H9 (cell line): Measurements from ENCODE around the gene TMEM175. TPM values are rescaled to one million over a fixed set of nuclear protein-coding genes. Genes with fewer than 3 reads are reported as not detected.

Experiments used
- DNase-seq: peaks from one replicate; pipeline ENCODE4 v3.0.0-alpha.2; 2017
- H2AFZ ChIP-seq: one replicate; pipeline ENCODE4 v1.6.1; 2013; ENCODE audit warnings: mild to moderate bottlenecking, low read length, control low read depth, moderate library complexity
- H2AK5ac ChIP-seq: 2 replicates; pipeline ENCODE4 v1.6.1; 2013; ENCODE audit warnings: low read length, control low read depth, mixed read lengths; ENCODE audit not compliant: insufficient read length
- H2BK120ac ChIP-seq: one replicate; pipeline ENCODE4 v1.6.1; 2013; ENCODE audit warnings: low read depth, mild to moderate bottlenecking, low read length, control low read depth, inconsistent platforms; ENCODE audit not compliant: poor library complexity, severe bottlenecking
- H2BK12ac ChIP-seq: 2 replicates; pipeline ENCODE4 v1.6.1; 2013; ENCODE audit warnings: low read length, control low read depth, mixed read lengths, low read depth; ENCODE audit not compliant: insufficient read length
- H2BK15ac ChIP-seq: 2 replicates; pipeline ENCODE4 v1.6.1; 2013; ENCODE audit warnings: low read depth, low read length, control low read depth
- H2BK20ac ChIP-seq: one replicate; pipeline ENCODE4 v1.6.1; 2013; ENCODE audit warnings: low read depth, mild to moderate bottlenecking, low read length, control low read depth, inconsistent platforms; ENCODE audit not compliant: poor library complexity, severe bottlenecking
- H2BK5ac ChIP-seq: 2 replicates; pipeline ENCODE4 v1.6.1; 2013; ENCODE audit warnings: low read length, control low read depth, mixed read lengths; ENCODE audit not compliant: insufficient read length
- H3K14ac ChIP-seq: 2 replicates; pipeline ENCODE4 v1.6.1; 2013; ENCODE audit warnings: low read length, control low read depth; ENCODE audit not compliant: insufficient read depth
- H3K18ac ChIP-seq: 2 replicates; pipeline ENCODE4 v1.6.1; 2013; ENCODE audit warnings: low read depth, mild to moderate bottlenecking, mixed read lengths, low read length, control low read depth; ENCODE audit not compliant: insufficient read length
- H3K23ac ChIP-seq: 2 replicates; pipeline ENCODE4 v1.6.1; 2013; ENCODE audit warnings: low read length, control low read depth, mixed read lengths, low read depth; ENCODE audit not compliant: insufficient read length
- H3K23me2 ChIP-seq: 2 replicates; pipeline ENCODE4 v1.6.1; 2013; ENCODE audit warnings: low read depth, mild to moderate bottlenecking, mixed read lengths, low read length, control low read depth; ENCODE audit not compliant: insufficient read length, poor library complexity, severe bottlenecking
- H3K27ac ChIP-seq: 2 replicates; pipeline ENCODE4 v1.5.1; 2013; ENCODE audit warnings: low read length, control low read depth, mixed read lengths, low read depth; ENCODE audit not compliant: insufficient read length
- H3K27me3 ChIP-seq: 2 replicates; pipeline ENCODE4 v1.6.1; 2013; ENCODE audit warnings: low read length, control low read depth, inconsistent platforms; ENCODE audit not compliant: insufficient read depth
- H3K4ac ChIP-seq: 2 replicates; pipeline ENCODE4 v1.6.1; 2013; ENCODE audit warnings: low read depth, mild to moderate bottlenecking, control low read depth, inconsistent platforms, low read length, moderate library complexity
- H3K4me1 ChIP-seq: 2 replicates; pipeline ENCODE4 v1.6.1; 2013; ENCODE audit warnings: low read length, control low read depth, inconsistent platforms; ENCODE audit not compliant: insufficient read depth
- H3K4me2 ChIP-seq: 2 replicates; pipeline ENCODE4 v1.6.1; 2013; ENCODE audit warnings: low read length, control low read depth, mixed read lengths; ENCODE audit not compliant: insufficient read length, insufficient read depth
- H3K56ac ChIP-seq: 2 replicates; pipeline ENCODE4 v1.6.1; 2013; ENCODE audit warnings: low read depth, mild to moderate bottlenecking, mixed read lengths, low read length, control low read depth; ENCODE audit not compliant: insufficient read length
- H3K79me1 ChIP-seq: 2 replicates; pipeline ENCODE4 v1.6.1; 2013; ENCODE audit warnings: low read depth, mild to moderate bottlenecking, moderate library complexity, low read length, control low read depth, inconsistent platforms; ENCODE audit not compliant: insufficient read depth, poor library complexity, severe bottlenecking
- H3K79me2 ChIP-seq: 2 replicates; pipeline ENCODE4 v1.6.1; 2013; ENCODE audit warnings: low read length, control low read depth, inconsistent platforms; ENCODE audit not compliant: insufficient read depth
- H3K9ac ChIP-seq: 2 replicates; pipeline ENCODE4 v1.6.1; 2013; ENCODE audit warnings: low read length, control low read depth, mixed read lengths; ENCODE audit not compliant: insufficient read length; ENCODE audit errors: extremely low read depth
- H3K9me3 ChIP-seq: one replicate; pipeline ENCODE4 v1.6.1; 2013; ENCODE audit warnings: low read depth, low read length, inconsistent platforms; ENCODE audit not compliant: control insufficient read depth
- H3T11ph ChIP-seq: one replicate; pipeline ENCODE4 v1.6.1; 2013; ENCODE audit warnings: mild to moderate bottlenecking, low read length, control low read depth, inconsistent platforms
- H4K20me1 ChIP-seq: one replicate; pipeline ENCODE4 v1.6.1; 2013; ENCODE audit not compliant: control insufficient read depth, insufficient read length, insufficient read depth
- H4K5ac ChIP-seq: 2 replicates; pipeline ENCODE4 v1.6.1; 2013; ENCODE audit warnings: low read depth, mild to moderate bottlenecking, mixed read lengths, low read length, control low read depth; ENCODE audit not compliant: insufficient read length
- H4K8ac ChIP-seq: replicated peaks from 2 replicates; pipeline ENCODE4 v1.6.1; 2013; ENCODE audit warnings: low read length, control low read depth, mixed read lengths, low read depth; ENCODE audit not compliant: insufficient read length
- H4K91ac ChIP-seq: 2 replicates; pipeline ENCODE4 v1.6.1; 2013; ENCODE audit warnings: low read depth, mild to moderate bottlenecking, moderate library complexity, mixed read lengths, low read length, control low read depth; ENCODE audit not compliant: insufficient read length
- H3K27ac Mint-ChIP-seq, 3 experiments: 2 replicates in 2 of 3; 3 replicates in 1 of 3; pipeline ENCODE4 v1.8.0; 2020 to 2021; ENCODE audit warnings: mixed read lengths in 3 of 3, mild to moderate bottlenecking in 1 of 3, moderate library complexity in 1 of 3
- H3K27me3 Mint-ChIP-seq: 2 replicates; pipeline ENCODE4 v1.8.0; 2021; ENCODE audit warnings: low read depth, mild to moderate bottlenecking, moderate library complexity, mixed read lengths
- H3K36me3 Mint-ChIP-seq, 3 experiments: 2 replicates in 2 of 3; 3 replicates in 1 of 3; pipeline ENCODE4 v1.8.0; 2020 to 2021; ENCODE audit warnings: low read depth in 3 of 3, mixed read lengths in 3 of 3; ENCODE audit not compliant: insufficient read depth in 1 of 3
- H3K4me1 Mint-ChIP-seq, 2 experiments: 2 replicates each; pipeline ENCODE4 v1.8.0; 2020; ENCODE audit warnings: mixed read lengths in 2 of 2
- H3K4me3 Mint-ChIP-seq, 2 experiments: 2 replicates in 1 of 2; 3 replicates in 1 of 2; pipeline ENCODE4 v1.8.0; 2020 to 2021; ENCODE audit warnings: mild to moderate bottlenecking in 2 of 2, mixed read lengths in 2 of 2, moderate library complexity in 1 of 2
- H3K9me3 Mint-ChIP-seq, 2 experiments: 2 replicates in 1 of 2; 3 replicates in 1 of 2; pipeline ENCODE4 v1.8.0; 2020; ENCODE audit warnings: mild to moderate bottlenecking in 2 of 2, mixed read lengths in 2 of 2, moderate library complexity in 1 of 2
- WGBS: extraction: QIAGEN DNeasy Blood & Tissue Kit; methylation state at CpG from one replicate; pipeline ENCODE4 v1.1.7; 2013; ENCODE audit warnings: missing lambda C conversion rate, low lambda C conversion rate, mixed read lengths; ENCODE audit not compliant: insufficient read length; ENCODE audit errors: extremely low coverage; 5-methylcytosine and 5-hydroxymethylcytosine counted together
- total RNA-seq: library from RNA; stranded (reverse); gene quantifications from 2 replicates; pipeline ENCODE4 v1.2.1, GENCODE V29; 2021
- TF ChIP-seq, protein P1 (sequence below): fragments of 200-600 bp; sonication (generic); conservative IDR thresholded peaks from 3 replicates; pipeline ENCODE4 v1.8.0; 2021; ENCODE audit warnings: antibody characterized with exemption, mild to moderate bottlenecking

The TMEM175 gene
- total RNA-seq, 1 experiment from 2014 or later: 6.4 TPM

DNA sequence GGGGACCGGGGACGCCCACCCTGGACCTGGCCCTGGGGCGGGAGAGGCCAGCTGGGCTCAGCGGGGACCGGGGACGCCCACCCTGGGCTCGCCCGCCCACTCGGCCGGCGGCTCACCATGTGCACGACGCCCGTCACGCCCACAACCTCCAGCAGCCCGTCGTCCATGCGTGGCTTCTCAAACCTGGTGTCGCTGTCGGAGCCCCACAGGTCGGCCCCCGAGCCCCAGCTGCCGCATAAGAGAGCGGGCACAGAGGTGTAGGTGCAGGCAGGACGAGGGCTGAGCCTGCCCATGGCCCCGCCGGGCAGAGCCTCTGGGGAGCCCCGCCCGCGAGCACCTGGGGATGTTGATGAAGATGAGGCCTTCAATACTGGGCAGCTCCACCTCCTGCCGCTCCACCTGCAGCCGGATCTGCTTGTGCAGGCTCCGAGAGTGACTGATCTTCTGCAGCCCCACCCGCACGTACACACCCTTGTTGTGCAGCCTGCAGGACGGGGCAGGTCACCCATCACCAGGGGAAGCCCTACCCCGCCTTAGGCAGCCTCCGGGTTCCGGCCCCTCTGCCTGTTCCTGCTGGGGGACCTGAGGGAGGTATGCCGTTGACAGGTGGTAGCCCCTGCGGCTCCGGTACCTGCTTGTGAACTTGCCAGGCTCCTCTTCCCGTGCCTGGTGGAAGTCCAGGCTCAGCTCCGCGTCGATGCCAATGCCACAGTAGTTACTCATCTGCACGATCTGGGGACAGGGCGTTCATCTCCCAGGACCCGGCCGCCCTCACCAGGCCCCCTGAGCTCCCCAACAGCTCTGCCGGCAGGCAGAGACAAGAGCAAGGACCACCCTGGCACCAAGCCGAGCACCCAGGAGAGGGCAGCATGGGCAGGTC is 29.3 kb downstream of the TMEM175 start:
- Mint-ChIP-seq H3K27me3 (no peaks in the 10 kb centered on the region), H3K4me1 (no peaks in the 10 kb centered on the region), H3K27ac (no peak overlapping the region), H3K9me3 (no peaks in the 10 kb centered on the region), H3K4me3 (no peak overlapping the region), H3K36me3 (peaks cover 0 to 5% (median 0%) of the 10 kb centered on the region in 3 experiments; a peak in 1 of 7 replicates)
- H2BK12ac ChIP-seq: no peak overlapping the region
- no peaks in the 10 kb centered on the region for H3K79me2 ChIP-seq
- no peak overlapping the region for H3T11ph ChIP-seq
- no peak overlapping the region for H3K27ac ChIP-seq
- H2AK5ac ChIP-seq: no peak overlapping the region
- no peaks in the 10 kb centered on the region for H3K79me1 ChIP-seq
- no peak overlapping the region for H3K4me2 ChIP-seq
- H4K8ac ChIP-seq: no peak overlapping the region
- no peak overlapping the region for H4K5ac ChIP-seq
- no peak overlapping the region for H3K56ac ChIP-seq
- WGBS: no CpG with 5 or more reads among the region's 52 CpGs
- H3K14ac ChIP-seq: no peak overlapping the region
- no peaks in the 10 kb centered on the region for H3K27me3 ChIP-seq
- TF ChIP-seq, protein P1, sequence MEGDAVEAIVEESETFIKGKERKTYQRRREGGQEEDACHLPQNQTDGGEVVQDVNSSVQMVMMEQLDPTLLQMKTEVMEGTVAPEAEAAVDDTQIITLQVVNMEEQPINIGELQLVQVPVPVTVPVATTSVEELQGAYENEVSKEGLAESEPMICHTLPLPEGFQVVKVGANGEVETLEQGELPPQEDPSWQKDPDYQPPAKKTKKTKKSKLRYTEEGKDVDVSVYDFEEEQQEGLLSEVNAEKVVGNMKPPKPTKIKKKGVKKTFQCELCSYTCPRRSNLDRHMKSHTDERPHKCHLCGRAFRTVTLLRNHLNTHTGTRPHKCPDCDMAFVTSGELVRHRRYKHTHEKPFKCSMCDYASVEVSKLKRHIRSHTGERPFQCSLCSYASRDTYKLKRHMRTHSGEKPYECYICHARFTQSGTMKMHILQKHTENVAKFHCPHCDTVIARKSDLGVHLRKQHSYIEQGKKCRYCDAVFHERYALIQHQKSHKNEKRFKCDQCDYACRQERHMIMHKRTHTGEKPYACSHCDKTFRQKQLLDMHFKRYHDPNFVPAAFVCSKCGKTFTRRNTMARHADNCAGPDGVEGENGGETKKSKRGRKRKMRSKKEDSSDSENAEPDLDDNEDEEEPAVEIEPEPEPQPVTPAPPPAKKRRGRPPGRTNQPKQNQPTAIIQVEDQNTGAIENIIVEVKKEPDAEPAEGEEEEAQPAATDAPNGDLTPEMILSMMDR: no peak
- H2AFZ ChIP-seq: no peak overlapping the region
- DNase-seq: no peak
- H3K23ac ChIP-seq: no peak overlapping the region
- H3K9me3 ChIP-seq: no peaks in the 10 kb centered on the region
- H2BK120ac ChIP-seq: no peak overlapping the region
- no peaks in the 10 kb centered on the region for H3K23me2 ChIP-seq
- no peaks in the 10 kb centered on the region for H3K4me1 ChIP-seq
- no peaks in the 10 kb centered on the region for H4K20me1 ChIP-seq
- H3K18ac ChIP-seq: no peak overlapping the region
- no peak overlapping the region for H4K91ac ChIP-seq
- no peak overlapping the region for H2BK15ac ChIP-seq
- H2BK20ac ChIP-seq: no peak overlapping the region
- no peak overlapping the region for H3K9ac ChIP-seq
- H2BK5ac ChIP-seq: no peak overlapping the region
- H3K4ac ChIP-seq: no peak overlapping the region
